Measurements from ENCODE around the gene CCDC8. TPM values are rescaled to one million over a fixed set of nuclear protein-coding genes. Genes with fewer than 3 reads are reported as not detected.
"Not testable (repeated sequence)": the region's sequence is repeated elsewhere in the genome, so short reads cannot be mapped to it uniquely, and the experiment has no call there.

CCDC8 gene
- total RNA-seq, 1 donor from 2014 or later: 0.68 TPM

DNA sequence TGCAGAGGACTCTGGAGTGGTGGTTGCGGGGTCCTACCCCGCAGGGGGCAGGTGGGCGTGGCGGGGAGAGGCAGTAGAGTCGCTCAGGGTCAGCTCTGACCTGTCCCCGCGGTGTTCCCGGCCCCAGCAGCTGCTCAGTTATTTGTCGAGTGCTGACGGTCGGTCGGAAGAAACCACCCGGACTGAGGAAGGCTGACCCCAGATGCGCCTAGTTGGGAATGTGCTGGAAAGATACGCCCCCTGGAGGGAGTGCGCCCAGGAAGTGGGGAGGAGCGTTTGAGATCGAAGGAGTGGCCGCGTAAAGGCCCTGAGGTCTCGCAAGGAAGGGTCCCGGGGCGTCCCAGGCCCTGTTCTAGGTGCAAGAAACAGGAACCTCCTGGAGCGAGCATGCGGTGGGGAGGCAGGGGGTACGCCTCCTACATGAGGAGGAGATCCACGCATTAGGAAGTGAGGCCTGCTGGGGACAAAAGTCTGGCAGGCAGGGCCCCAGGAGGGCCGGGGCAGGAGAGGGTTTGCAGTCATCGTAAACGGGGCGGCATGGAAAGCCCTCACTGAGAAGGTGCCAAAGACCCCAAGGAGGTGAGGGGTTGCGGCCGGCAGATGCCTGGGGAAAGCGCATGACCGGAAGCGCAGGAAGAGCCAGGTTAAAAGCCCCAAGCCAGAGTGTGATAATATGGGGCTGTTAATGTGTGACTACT is 9.2 kb downstream of the CCDC8 start:
- no peak for DNase-seq

DNA sequence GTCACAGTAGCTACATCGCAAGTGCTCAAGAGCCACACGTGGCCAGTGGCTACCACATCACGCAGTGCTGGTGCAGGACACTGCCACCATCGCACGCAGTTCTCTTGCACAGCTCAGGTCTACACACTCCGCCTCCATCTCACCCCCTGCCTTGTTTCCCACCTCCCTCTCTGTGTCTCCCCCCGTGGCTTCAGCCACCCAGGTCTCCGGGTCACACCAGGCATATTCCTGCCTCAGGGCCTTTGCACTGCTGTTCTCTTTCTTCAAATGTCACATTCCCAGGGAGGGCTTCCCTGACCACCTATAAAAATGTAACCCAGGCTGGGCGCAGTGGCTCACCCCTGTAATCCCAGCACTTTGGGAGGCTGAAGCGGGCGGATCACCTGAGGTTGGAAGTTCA is 10.6 kb downstream of the CCDC8 start:
- DNase-seq: no peak

DNA sequence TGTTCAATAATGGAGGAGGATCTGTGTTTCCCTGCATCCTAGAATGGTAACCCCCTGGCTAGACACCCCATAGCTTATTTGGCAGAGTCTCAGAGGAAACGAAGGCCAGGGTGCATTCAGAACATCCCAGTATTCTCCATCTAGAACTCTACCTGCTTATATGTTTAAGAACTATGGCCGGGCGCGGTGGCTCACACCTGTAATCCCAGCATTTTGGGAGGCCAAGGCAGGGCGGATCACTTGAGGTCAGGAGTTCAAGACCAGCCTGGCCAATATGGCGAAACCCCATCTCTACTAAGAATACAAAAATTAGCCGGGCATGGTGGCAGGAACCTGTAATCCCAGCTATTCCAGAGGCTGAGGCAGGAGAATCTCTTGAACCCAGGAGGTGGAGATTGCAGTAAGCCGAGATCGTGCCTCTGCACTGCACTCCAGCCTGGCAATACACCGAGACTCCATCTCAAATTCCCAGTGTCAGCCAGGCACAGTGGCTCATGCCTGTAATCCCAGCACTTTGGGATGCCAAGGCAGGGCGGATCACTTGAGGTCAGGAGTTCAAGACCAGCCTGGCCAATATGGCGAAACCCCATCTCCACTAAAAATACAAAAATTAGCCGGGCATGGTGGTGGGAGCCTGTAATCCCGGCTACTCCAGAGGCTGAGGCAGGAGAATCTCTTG is 15.4 kb downstream of the CCDC8 start:
- not testable (repeated sequence) for DNase-seq

DNA sequence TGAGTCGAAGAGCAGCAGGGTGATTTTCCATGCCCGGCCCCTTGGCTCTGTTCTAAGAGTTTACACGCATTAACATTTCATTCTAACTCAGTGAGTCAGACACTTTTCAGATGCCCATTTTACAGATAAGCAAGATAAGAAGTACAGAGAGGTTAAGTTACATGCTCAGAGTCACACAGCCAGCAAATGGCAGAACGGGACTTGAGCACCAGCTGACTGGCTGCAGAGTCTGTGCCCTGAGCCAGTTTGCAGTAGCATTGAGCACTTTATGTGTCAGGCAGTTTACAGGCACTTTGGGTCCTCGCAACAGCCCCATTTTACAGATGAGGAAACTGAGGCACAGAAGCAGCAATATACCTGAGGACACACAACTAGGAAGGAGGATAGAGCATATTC is 19.0 kb downstream of the CCDC8 start:
- DNase-seq: no peak

DNA sequence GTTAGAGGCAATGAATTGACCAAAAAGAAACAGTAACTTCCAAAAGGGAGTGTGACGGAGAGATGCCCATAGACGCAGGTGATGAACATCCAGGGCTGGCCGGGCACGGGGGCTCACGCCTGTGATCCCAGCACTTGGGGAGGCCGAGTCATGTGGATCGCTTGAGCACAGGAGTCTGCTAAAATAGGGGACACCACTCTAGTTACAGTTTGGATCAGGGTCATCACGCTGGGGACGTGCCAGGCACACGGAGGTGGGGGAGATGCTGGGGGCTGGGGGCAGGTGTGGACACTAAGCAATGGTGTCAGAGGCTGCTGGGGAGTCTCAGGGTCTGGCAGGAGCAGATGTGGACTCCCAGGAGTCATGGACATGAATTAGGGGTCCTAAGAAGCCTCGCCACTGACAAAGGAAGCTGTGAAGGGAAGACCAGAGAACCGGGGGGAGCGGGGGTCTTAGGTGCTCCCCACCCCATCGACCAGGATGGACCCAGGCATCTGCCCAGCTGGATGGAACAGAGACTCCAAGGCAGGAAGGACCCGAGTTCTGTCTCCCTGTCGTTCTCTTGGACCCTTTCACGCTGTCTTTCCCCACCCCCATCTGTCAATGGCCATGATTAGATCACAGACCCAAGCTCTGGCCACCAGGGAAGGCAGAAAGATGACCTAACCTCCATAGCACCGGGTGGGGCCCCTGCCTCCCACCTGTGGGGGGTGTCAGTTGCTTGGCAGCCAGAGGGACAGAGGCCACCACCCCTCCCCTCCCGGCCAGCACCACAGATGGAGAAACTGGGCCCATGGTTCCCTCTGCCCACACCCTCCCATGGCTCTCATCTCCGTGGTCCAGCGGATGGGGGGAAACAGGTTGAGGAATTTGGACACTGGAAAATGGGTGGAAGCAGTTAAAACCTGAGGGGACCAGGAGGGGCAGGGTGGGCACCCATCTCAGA is 19.6 kb downstream of the CCDC8 start:
- no peak for DNase-seq

DNA sequence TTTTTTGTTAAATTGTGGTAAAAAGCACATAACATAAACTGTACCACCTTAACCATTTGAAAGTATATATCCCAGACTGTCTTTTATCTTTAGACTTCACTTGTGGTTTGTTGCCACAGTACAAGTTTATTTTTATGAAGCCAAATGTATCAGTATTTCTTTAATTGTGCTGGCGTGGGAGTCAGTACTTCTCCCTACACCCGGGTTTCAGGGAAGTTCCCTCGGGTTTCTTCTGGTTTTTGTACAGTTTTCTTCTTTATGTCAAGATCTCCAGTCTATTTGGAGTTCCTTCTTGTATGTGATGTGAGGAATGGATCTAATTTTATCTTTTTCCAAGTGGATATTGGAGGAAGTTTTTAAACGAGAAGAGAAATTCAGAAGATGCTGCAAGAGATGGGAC is 20.5 kb downstream of the CCDC8 start:
- DNase-seq: no peak

DNA sequence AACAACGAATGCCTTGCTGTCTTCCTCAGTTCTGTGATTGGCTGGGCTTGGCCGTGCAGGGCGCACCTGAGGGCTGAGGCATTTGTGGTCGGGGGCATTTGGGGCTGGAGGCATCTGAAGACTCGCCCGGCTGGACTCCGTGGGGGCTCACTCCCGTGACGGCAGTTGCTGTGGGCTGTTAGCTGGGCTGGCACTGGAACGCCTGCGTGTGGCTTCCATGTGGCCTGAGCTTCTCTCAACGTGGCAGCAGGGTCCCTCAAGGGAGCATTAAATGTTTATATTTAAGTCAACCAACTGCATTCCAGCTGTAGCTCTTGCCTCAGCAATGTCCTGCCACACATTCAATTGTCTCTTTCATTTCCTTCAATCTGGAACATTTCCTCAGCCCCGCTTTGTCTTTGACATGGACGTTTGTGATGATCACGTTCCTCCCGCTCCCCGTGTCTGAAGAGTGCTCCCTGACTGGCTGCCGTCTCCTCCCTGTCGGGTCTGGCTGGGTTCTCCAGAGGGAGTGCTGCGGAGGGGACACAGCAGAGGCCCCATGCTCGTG is 21.0 kb downstream of the CCDC8 start:
- peak; percentile 62 for DNase-seq

DNA sequence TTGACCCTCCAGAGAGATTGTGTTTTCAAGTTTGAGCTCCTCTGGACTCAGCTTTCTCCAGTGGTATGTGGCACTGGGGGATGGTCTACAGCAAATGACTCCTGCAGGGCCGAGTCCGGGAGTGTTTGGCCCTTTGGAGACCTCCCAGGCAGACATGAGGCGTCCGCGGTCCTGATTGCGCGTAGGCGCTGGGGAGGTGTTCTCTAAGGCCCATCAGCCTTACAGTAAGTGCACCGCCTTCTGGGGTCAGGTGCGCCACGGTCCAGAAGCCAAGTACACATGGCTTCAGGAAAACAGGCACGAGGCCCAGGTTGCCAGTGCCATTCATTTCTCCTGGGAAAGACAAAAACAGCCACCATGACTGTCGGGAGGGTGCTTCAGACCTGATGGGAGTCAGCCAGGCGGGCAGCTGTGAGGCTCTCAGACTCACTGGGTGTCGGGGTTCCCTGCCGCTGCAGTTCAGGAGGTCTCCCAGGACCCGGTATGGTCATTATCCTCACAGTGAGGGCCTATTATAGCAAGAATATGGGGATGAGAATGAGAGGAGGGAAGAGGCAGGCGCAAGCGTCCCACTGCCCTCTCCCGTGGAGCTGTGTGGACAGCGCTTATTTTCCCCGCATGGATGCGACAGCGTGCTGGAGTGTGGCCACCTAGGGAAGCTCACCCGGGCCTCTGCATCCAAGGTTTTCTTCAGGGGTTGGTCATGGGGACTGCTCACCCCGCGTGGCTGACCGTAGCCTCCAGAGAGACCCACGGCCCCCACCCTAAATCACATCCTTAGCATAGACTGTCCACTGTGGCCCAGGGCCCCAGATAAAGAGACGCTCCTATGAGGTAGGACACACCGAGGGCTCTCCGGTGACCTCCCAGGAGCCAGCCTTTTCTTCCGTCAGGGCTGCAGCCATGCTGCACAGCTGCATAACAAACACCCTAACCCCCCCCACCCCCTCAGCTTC is 21.8 kb downstream of the CCDC8 start:
- no peak for DNase-seq

DNA sequence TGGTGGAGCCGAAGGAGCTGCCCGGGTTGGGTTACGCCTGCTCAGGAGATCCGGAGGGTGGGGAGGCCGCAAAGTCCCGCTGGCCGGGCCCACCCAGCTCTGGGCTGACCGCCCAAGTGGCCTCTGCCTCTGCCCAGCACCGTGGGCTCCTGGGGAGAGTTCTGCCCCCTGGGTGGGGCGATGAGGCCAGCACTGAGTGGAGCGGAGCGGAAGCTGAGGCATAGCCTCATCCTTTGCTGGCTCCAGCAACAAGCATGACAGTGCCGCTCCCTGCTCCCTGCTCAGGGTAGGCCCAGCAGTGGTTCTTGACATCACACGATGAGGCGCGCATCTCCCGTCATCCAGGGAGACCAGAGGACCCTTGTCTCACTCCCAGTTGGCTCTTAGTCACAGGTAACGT is 22.5 kb downstream of the CCDC8 start:
- no peak for DNase-seq

DNA sequence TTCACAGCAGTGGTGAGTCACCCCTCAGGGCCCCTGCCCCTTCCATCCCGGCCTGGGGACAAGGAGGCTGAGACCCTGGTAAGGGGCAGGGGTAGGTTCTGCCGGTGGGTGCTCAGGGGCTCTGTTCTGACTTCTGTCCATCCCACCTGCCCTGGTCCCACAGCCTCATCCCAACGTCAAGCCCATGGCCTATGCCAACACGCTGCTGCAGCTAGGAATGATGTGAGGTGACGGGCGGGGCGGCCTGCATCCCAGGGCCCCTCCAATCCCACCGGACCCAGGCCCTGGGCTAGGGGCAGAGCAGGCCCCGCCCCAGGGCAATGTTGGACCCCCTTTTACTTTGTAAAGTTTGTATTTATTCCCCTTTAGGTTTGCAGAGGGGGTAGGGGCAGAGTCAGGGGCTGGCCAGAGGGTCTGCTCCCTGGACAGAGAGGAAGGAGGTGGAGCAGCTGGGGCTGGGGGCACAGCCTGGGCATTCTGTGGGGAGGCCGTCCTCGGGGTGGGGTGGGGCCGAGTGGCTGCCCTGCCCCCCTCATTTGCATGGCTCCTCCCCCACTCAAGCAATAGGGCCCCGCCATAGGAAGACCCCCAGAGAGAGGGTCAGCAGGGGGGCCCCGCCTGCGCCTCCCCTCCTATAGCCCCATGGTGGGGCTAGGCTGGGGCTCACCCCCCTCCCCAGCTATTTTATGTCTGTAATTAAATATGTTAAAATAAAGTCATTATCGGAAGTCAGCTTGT is 23.1 kb downstream of the CCDC8 start:
- no peak for DNase-seq

DNA sequence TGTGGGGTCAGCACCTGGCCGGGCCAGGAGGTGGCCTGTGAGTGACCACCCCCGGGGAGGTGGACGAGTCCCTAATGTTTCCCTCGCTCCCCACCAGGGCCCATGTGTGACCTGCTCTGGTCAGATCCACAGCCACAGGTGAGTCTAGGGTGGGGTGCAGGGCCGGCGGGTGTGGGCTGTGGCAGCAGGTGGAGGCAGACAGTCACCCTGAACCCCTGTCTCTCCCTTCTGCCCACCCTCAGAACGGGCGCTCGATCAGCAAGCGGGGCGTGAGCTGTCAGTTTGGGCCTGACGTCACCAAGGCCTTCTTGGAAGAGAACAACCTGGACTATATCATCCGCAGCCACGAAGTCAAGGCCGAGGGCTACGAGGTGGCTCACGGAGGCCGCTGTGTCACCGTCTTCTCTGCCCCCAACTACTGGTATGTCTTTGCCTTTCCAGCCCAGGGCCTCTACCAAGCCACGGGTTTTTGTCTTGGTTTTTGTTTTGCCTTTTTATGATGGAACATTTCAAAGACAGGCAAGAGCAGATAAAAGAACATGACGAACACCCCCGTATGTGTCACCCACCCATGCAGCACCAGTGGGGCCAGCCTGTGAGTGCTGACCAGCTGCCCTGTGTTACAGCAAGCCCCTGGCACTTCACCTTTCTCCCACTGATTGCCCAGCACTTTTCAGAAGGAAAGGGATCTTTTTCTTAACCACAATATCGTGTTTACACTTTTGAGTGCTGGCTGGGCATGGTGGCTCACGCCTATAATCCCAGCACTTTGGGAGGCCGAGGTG is 24.9 kb downstream of the CCDC8 start:
- DNase-seq: no peak

DNA sequence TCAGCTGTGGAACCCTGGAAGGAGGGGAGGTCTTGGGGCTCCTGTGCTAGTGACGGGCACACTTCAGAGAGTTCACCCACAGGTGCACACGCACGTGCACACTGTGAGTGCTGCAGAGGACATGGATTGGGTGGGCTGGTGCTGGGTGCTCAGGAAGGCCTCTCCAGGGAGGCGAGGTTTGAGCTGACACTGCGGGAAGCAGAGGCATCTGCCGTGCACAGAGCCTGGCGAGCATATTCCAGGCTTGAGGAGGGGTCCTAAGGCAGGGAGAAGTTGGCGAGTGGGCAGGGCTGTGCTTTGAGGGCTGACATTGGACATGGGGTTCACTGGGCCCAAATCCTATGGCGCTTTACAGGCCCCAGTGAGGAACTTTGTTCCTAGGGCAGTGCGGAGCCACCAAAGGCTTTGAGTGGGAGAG is 25.6 kb downstream of the CCDC8 start:
- DNase-seq: no peak

DNA sequence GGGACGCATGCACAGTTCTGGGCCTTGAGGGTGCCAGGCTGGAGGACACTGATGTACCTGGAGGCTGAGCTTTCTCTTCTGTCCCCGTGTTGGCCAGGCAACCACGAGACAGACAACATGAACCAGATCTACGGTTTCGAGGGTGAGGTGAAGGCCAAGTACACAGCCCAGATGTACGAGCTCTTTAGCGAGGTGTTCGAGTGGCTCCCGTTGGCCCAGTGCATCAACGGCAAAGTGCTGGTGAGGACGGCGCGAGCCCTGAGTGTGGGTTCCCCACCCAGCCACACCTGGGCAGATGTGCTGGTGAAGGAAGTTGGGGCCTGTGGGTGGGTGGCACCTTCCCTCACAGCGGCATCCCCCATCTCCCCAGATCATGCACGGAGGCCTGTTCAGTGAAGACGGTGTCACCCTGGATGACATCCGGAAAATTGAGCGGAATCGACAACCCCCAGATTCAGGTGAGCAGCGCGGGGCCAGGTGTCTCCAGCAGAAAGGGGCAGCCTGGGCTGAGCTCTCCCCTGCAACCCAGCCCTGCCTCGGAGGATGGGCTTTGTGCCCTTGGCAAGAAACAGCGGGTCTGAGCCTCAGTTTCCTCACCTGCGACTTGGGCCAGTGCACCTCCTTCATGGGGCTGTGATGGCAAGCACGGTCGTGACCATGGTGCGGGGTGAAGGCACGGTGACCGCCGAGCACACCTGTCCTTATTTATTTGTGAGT is 26.2 kb downstream of the CCDC8 start:
- DNase-seq: no peak

DNA sequence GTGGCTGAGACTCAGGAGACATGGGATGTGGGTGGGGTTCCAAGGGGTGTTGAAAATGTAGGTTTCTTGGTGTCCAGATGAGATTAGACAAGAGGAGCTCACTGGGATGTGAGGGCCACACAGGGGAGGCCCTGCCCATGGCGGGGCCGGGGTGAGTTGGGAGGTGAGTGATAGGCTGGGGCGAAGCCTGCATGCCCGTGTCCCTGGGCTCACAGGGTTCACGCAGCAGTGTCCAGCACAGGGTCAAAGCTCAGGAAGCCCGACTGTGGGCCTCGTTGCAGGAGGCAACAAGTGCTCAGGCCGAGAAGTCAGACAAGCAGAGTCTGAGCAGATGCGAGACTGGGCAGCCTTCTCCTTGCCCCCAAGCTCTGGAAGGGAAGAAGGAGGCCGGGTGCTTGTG is 27.2 kb downstream of the CCDC8 start:
- DNase-seq: no peak

DNA sequence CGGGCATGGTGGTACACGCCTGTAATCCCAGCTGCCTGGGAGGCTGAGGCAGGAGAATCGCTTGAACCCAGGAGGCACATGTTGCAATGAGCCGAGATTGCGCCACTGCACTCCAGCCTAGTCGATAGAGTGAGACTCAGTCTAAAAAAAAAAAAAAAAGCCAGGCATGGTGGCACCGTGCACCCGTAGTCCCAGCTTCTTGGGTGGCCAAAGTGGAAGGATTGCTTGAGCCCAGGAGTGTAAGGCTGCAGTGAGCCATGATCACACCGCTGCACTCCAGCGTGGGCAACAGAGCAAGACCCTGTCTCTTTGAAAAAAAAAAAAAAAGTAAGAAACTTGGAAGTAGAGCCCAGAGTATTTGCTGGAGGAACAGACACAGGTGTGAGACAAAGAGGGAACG is 27.7 kb downstream of the CCDC8 start:
- no peak for DNase-seq

DNA sequence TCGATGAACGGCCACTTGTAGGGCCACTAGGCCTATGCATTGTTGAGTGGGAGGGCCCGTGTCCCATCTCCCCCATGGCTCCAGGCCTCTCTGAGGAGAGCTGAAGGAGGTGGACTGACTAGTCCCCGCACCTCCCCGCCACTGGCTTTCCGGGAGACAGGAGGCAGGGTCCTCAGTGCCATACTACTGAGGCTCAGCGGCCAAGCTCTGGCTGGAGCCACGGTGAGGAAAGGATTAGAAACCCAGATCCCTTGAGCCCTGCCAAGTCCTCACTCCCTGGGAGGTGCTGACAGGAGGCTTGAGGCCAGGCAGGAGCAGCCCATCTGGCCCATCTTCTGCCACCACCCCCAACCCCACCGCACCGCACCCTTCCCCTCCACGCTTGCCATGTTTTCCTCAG is 29.0 kb downstream of the CCDC8 start:
- no peak for DNase-seq

DNA sequence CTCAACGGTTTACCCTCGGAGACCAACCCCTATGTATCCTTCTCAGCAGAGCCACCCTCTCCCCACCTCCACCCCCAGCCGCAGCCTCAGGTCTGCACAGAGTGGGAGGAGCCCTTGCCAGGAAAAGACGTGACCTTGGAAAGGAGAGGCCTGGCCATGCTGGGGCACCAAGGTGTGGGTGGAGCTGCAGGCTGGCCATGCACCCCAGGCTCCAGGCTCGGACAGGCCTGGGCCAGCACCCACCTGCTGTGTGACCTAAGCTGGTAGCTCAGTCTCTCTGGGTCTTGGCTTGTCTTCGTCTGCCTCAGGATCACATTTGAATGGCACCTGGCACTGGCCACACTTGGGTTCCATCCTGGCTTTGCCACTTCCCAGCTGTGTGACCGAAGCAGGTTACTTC is 29.5 kb downstream of the CCDC8 start:
- no peak for DNase-seq

DNA sequence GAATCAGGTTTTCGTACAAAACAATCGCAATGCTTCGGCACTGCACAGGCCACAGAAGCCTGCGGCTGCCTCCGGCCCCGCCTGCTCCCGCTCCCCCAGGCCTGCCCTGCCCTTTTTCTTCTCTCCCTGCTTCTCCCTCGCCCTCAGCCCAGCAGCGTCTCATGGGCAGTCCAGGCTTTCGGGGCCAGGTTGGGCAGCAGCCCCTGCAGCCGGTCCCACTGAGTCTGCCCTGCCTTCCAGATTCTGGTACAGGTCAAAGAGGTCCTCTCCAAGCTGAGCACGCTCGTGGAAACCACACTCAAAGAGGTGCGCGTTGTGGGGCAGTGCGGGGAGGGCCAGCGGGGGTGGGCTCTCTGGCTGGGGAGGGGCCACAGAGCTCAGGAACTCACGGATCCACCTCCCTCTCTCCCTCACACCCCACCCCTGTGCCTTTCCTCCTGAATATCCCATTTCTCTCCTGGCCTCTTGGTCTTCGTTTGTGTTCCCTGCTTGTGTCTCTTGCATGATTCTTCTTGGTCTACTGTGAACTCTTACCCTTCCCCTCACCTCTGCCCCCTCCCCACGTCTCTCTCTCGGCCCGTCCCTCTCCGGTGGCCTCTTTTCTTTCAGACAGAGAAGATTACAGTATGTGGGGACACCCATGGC is 30.1 kb downstream of the CCDC8 start:
- no peak for DNase-seq

DNA sequence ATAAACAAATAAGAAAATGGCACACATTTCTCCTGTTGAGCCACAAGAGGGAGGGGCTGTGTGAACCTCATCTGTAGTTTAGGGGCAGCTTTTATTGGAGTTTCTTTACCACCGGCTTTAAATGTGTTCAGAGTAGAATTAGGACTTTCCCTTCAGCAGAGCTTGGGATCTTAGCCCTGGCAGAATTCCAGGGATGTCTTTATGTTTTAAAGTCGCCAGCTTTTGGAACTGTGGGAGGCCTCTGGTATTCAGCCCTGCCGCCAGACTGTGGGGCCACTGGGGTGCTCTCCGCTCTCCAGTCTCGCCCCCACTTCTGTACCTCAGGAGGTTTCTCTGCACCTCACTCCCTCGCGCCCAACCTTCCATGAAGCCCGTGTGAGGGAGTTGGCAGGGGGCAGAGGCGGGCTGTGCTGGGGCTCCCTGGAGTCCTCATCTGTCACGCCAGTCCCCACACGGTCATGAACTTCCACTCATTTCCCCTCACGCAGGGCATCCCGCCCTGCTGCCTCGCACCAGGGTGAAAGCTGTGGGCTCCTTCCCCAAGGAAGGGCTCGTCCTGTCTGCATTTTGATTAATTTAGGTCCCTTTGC is 31.5 kb downstream of the CCDC8 start:
- no peak for DNase-seq
